ENCODE results near the gene RAB8A.

RAB8A gene

DNA sequence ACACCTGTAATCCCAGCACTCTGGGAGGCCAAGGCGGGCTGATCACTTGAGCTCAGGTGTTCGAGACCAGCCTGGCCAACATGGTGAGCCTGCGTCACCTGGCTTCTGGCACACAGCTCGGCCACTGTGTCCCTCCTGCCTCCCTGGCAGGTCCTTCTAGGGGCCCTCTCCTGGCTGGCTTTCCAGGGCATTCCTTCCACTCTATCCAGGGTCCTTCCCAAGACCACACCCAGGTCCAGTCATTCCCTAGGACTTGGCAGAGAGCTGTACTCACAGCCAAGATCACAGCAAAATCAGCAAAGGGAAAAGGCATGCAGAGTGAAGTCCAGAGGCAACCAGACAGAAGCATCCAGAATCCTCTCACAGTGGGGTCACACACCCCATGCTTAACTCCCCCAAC lies 22.1 kb downstream of the RAB8A start:
- H3K4me3 ChIP-seq (replicated peaks; ENCODE audit: low read depth, low read length), result no peak overlapping the region
- TF ChIP-seq CTCF (IDR thresholded peaks at IDR 0.05; ENCODE audit: low read length, missing control alignments), result no peak
- no peak for DNase-seq (ENCODE audit: low read depth)

DNA sequence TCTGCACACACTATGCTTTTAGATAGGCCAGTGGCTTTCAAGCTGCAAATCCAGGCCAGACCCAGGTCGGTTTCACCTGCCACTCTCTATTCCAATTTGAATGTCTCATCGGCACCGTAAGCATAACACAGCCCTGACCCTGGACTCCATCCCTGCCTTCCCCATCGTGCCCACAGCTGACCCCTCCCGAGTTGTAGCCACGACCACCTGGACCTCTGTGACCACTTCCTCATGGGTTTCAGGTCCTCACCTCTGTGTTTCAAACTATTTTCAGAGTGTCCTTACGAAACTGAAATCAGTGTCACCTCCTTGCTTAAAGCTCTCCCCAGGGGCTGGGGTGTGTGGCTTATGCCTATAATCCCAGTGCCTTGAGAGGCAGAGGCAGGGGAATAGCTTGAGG lies 22.8 kb downstream of the RAB8A start:
- no peak for TF ChIP-seq CTCF (IDR thresholded peaks at IDR 0.05; ENCODE audit: low read length, missing control alignments)
- H3K4me3 ChIP-seq (replicated peaks; ENCODE audit: low read depth, low read length), result no peak overlapping the region
- no peak for DNase-seq (ENCODE audit: low read depth)

- no peak for DNase-seq (ENCODE audit: low read depth)
- no peak for TF ChIP-seq CTCF (IDR thresholded peaks at IDR 0.05; ENCODE audit: low read length, missing control alignments)
- no peak overlapping the region for H3K4me3 ChIP-seq (replicated peaks; ENCODE audit: low read depth, low read length)
Measured at GRCh38 chr19:16135430-16136127, 23.9 kb downstream of the RAB8A start.

DNA sequence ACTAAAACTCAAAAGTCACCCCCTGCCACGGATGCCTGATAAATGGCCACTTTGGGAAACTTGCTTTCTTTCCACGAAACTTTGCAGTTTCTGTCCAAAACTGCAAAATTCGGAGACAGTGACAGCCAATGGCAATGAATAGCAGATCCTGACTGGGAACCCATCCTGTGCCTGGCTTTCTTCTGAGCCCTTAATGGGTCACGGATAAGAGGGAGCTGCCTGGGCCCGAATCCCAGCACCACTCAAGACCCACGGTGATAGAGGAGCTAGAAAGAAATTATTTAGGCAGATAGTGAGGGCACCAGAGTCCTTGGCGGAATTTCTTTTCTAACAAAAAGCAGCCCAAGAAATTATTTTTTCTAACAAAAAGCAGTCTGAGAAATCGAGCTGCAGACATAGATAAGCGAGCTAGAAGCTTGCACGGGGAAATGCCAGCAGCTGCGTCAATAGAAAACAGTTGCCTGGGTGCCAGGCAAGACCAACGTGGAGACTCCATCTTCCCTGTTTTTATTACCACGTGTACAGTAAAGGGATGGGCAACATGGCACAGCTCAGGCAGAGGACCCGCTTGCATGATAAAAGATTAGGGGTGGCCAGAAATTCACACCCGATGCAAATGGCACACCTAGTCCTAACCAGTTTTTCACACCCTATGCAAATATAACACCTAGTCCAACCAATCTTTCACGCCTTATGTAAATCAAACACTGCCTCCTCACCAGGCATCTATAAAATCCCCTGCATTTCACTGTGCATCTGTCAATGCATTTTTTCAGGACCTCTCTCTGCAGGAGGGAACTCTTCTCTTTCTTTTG lies 24.7 kb downstream of the RAB8A start:
- DNase-seq (ENCODE audit: low read depth), result no peak
- TF ChIP-seq CTCF (IDR thresholded peaks at IDR 0.05; ENCODE audit: low read length, missing control alignments), result no peak
- no peak overlapping the region for H3K4me3 ChIP-seq (replicated peaks; ENCODE audit: low read depth, low read length)

DNA sequence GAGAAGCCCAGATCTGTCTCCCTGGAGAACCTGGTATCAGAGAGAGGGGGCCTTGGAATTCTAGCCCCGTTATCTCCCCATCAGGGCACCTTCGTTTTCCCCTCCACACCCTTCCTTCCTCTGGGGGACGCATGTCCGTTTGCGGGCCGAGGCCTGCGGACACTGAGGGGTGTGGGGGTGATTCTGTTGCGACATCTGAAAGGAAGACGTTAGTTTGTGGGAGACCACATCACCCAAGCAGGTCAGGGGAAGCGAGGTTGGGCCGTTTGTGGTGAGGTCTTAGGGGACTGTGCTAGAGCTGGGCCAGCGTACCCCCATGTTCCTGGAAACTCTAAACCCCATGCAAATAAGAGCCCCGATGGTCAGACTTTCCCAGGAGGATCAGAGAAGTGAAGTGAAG lies 28.1 kb downstream of the RAB8A start:
- DNase-seq (ENCODE audit: low read depth), result no peak
- no peak overlapping the region for H3K4me3 ChIP-seq (replicated peaks; ENCODE audit: low read depth, low read length)
- TF ChIP-seq CTCF (IDR thresholded peaks at IDR 0.05; ENCODE audit: low read length, missing control alignments), result no peak

- H3K4me3 ChIP-seq (replicated peaks; ENCODE audit: low read depth, low read length), result no peak overlapping the region
- no peak for TF ChIP-seq CTCF (IDR thresholded peaks at IDR 0.05; ENCODE audit: low read length, missing control alignments)
- no peak for DNase-seq (ENCODE audit: low read depth)
Measured at GRCh38 chr19:16141043-16141442, 29.4 kb downstream of the RAB8A start.

Data from fibroblast of pulmonary artery (primary cell).